GM18909 (cell line): ENCODE results near the gene DNAAF3.
"Not testable (repeated sequence)": the region's sequence is repeated elsewhere in the genome, so short reads cannot be mapped to it uniquely, and the experiment has no call there.

ENCODE experiments used
- ATAC-seq: cut with Tn5 transposase; IDR thresholded peaks from one replicate; pipeline ENCODE4 v1.9.1; 2021; ENCODE audit warnings: mild to moderate bottlenecking; ENCODE audit not compliant: unreplicated experiment, poor library complexity

DNAAF3 gene

DNA sequence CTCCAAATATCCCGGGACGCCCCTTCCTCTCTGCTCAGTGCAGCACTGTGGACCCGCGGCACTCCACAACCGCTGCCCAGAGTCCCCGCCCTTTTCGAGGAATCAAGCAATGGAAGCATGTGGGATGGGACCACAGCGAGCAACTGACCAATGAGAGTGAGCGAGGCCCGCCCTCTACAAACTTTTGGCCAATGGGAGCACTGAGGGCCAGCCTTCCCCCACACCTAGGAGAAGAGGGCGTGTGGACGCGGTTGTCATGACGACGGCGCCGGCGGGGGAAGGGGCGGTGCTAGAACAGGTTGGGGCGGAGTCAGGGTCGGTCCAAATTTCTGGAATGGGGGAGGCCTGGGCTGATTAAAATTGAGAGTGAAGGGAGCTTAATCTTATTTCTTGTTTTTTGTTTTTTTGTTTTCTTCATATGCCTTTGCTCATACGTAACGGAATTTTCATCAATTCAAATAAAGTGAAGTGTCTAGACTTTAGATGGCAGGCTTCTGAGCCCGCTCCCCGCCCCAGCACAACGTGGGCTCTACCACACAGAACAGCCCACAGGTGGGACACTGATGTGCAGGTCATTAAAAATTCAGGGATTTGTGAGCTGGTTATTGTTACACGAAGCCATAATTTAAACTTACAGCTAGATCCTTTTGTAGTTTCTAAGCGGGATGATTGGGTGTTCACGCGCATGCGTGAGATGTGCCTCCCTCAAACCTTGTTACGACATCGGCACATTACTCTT lies at the start of gene DNAAF3:
Gene DNAAF3, minus strand, starts transcription at position 84 of the 739 bp plus-strand sequence. CDS start 200 bp downstream, outside the sequence.
- ATAC-seq: peak; percentile 80

DNA sequence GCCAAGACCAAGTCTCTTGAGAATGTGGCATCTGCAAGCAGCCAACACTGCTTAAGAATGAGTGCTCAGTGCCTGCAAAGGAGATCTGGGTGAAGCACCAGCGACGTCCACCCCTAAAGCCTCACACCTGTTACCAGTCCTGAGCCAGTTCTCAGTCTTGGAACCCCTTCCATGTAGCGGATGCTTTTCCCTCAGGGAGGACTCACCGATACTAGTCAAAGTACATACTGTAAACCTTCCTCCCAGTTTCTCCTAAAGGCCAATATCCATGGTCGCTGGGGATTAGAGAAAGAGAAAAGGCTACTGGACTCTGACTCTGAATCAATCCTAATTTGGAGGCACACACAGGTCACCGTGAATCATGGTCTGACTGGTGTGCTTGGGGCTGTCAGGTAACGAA lies 47.1 kb upstream of the DNAAF3 start:
- no peak for ATAC-seq

DNA sequence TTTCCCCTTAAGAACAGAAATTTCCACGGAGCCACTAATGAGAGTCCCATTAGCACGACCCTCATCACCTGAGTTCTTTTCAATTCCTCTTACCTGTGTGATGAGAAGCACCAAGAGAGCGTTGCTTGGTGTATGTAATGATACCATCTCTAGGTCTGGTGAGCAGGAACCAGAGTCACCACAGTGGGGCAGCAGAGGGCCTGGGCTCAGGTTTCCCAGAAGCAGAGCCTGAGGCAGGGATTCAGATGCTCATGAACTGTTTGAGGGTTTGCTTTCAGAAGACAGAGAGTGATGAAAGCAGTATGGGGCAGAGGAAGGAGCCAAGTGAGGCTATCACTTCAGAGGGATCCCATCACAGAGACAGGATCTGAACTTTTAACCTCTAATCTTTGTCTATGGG lies 46.0 kb upstream of the DNAAF3 start:
- no peak for ATAC-seq

DNA sequence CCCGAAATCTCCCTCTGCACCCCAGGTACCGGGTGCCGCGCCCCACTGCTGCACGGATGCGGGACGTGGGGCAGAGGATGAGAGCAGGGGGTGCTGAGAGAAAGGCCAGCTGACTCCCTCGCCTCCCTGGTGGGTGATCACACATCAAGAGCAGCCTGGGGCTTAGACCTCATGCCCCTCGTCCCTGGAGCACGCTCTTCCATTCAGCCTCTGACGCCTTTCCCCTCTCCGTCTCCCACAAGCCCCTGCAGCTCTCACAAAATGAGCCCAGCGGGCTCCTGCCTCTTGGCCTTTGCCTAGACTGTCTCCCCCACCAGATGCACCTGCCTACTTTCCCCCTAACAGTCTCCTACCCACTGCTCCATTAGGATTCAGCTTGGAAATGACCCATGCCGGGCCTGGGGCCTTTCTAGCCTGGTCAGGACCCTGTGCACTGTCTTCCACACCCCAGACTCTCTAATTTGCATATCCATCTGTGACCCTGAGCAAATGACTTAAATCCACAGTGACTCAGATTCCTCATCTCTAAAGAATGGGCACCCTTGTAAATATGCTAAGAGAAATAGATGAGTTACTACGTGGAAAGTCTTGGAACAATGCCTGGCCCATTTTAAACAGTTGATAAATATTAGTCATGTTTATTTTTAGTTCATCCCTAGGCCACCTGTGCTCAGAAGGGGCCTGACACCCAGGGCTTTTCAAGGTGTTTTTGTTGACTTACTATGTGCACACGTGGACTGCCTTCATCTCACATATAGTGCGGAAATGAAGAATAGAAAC lies 43.5 kb upstream of the DNAAF3 start:
- no peak for ATAC-seq

DNA sequence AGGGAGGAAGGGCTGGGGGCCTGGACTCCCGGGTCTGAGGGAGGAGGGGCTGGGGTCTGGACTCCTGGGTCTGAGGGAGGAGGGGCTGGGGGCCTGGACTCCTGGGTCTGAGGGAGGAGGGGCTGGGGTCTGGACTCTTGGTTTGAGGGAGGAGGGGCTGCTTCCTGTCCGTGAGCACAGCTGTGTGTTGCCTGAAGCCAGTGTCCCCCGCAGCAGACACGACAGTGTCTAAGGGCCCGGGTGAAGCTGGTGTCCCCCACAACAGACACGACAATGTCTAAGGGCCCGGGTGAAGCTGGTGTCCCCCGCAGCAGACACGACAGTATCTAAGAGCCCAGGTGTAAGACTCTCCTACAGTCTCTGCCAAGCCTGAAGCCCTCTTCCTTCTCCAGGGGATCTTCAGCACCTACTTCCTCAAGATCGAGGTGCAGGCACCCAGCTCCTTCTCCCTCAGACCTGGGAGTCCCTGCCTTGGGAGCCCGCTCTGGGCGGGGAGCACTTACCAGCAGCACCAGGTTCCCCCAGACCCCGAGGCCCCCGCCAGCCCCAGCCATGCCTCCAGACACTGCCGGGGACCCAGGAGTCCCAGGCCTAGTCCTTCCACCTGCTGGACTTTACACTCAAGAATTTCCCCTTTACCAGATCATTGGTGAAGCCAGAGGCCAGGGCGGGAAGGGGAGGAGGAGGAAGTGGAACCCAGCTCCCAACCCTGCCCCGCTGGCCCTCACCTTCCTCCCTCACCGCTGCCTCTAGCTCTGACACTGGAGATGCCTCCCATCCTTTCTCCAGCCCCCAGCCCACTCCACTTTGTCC lies 42.7 kb upstream of the DNAAF3 start, which contains the start of gene PTPRH:
Gene PTPRH, minus strand, starts transcription at position 622 of the 813 bp plus-strand sequence. Its CDS starts 68 bp downstream, at position 554.
- ATAC-seq: no peak

DNA sequence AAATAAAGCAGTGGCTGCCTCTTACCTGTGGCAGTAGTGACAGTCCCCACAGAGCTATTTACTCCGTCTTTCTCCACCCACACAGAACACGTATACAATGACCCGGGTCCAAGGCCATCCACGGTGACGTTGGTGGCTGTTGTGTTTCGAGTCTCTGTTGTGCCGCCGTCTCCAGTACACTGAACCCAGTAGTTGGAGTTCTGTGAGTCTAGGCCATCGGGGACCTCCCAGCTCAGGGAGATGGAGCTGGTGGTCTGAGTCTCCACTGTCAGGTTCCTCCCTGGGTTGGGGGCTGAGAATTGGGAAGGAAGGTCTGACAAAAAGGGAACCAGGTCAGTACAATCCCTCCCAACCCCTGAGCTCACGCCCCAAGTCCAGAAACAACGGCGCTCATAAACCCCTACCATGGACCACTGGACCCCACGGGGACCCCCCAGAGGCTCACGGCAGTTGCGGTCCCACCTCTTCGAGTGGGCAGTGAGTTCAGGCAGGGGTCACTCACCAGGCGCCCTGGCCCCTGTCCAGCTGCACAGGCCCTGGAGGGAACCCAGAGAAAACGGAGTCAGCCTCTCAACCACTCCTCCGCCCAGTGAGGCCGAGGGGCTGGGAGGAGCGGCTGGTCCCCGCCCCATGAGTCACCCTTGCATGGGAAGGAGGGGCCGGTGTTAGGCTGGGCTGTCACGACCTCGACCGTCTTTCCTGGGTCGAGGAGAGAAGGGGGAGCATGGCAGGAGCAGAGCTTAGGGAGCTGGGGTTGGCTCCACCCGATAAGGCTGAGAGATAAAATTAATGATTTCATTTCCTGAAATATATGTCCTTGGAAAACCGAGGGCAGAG lies 40.5 kb upstream of the DNAAF3 start:
- no peak for ATAC-seq

DNA sequence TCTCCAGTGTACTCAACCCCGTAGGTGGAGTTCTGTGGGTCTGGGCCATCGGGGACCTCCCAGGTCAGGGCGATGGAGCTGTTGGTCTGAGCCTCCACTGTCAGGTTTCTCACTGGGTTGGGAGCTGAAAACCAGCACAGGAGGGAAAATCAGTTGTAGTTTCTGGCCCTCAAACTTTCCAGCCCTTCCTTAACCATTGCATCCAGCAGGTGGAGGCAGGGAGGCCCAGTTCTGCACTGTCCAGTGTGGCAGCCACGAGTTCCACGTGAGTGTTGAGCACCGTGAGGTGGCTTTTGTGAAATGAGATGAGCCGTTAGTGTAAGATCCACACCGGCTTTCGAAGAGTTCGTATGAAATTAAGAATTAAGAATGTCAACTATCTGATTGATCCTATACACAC lies 35.8 kb upstream of the DNAAF3 start:
- not testable (repeated sequence) for ATAC-seq

DNA sequence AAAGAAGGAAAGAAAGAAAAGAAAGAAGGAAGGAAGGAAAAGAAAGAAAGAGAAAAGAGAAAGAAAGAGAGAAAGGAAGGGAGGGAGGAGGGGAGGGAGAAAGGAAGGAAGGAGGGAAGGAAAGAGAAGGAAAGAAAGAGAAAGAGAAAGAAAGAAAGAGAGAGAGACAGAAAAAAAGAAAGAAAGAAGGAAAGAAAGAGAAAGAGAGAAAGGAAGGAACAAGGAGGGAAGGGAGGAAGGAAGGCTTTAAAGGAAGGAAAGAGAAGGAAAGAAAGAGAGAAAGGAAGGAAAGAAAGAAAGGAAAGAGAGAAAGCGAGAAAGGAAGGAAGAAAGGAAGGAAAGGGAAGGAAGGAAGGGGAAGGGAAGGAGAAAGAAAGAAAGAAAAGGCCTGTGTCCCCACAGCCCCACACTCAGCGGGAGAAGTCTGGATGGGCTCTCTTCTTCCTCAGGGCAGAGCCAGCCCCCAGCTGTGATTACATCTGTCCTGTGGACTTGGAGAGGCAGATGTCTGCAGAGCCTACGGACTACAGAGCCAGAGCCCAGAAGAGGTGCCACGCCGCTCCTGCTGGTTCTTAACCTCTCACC lies 33.3 kb upstream of the DNAAF3 start:
- no peak for ATAC-seq

DNA sequence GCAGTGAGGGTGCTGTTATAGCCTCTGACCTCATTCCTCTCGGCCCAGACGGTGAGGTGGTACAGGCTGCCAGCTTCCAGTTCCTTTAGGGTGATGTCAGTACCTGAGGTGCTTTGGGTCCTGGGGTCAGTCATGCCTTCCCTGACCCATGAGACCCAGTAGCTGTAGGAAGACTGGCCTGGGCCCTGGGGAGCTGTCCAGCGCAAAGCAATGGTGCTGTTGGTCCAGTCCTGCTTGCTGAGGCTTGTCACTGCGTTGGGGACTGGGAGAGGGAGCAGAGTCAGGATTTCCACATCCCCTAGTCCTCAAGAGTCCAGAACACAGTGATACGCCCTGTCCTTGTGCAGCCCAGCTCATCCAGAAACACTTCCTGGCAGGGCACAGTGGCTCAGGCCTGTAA lies 32.2 kb upstream of the DNAAF3 start:
- ATAC-seq: no peak

DNA sequence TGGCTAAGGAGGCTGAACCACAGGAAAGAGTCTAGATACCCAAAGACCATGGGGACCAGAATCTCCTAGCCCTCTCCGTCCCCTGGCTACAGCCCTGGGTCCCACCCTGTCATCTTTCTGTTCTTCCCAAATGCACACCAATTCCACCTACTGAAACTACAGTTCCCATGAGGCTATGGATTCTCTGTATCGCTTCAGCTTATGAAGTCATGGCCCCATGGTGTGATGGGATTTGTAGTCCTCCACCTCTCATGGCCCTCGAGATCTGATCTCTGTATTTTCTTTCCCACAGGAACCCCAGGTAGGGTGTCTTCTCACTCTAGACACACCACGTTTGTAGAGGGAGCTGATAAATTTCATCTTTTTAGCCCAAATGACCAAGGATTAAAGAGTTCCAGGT lies 31.1 kb upstream of the DNAAF3 start:
- ATAC-seq: no peak

DNA sequence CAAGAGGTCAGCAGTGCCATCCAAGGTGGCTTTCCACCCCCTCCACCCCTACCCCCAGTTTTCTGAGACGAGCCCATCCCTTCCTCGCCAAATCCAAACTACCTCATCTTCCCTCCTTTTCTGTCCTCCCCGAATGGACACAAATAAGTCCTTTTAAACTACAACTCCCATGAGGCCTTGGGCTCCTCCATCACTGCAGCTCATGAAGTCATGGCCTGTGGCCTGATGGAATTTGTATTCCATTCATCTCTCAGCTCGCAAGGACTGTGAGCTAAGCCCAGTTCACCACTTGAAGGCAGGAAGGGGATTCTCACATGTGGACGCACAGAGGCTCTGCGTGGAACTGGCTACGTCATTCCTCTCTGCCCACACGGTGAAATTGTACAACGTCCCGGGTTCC lies 30.4 kb upstream of the DNAAF3 start:
- ATAC-seq: no peak

DNA sequence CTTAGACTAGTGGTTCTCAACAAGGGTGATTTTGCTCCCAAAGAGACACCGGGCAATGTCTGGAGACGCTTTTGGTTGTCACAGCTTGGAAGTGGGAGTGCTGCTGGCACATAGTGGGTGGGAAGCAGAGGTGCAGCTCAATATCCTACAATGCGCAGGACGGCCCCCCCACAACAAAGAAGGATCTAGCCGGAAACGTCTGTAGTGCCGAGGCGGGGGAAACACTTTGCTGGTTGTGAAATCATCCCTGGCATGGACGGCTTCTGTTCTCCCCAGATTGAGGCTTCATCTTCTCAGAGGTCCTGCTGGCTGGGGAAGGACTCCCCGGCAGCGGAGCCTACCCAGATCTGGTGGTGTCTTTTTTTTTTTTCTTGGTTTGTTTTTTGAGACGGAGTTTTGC lies 27.1 kb upstream of the DNAAF3 start:
- no peak for ATAC-seq

DNA sequence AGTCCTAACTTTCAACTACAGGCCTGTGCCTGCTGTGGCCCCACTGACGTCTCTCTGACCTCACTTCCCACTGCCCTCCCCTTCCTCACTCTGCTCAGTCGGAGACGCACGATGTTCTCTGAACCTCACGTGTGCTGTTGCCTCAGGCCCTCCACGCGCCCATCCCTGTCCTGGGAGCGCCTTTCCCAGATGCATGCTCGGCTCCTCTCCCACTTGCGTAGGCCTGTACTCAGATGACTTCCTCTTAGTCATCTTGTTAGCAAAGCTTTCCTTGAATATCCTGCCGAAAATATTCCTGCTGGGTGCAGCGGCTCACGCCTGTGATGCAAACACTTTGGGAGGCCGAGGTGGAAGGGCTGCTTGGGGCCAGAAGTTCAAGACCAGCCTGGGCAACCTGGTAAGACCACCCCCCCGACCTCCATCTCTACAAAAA lies 23.0 kb upstream of the DNAAF3 start:
- no peak for ATAC-seq

DNA sequence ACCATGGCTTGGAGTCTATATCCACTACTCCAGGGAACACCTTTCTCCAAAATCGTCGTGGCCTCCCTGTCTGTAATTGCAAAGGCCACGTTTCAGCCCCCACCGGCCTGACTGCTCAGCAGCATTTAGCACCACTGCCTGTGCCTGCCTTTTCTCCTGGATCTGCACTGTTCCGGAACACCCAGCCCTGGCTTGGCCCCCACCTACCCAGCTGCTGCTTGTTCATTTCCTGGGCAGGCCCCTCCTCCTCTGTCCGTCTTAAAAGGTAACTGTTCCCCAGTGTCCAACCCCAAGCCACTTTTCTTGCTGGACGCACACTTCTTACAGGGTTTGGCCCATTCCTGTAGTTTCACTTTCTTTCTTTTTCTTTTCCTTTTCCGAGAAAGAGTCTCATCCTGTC lies 22.2 kb upstream of the DNAAF3 start:
- no peak for ATAC-seq

DNA sequence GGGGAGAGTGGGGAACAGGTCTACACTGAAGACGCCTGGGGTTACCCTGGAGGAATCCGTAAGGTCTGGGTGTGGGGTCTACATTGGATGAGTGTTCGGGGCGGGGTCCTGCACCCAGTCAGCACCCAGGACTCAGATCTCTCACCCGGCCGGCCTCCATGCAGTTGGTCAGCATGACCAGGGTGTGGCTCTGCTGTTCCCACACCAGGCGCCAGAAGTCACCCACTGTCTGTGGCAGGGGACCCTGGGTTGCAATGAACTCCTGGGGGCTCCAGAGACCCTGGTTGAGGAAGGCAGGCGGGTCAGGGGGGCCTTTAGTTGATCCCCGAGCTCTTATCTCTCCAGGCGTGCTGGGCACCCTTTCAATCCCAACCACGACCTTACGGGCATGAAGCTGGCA lies 19.7 kb upstream of the DNAAF3 start:
- no peak for ATAC-seq

DNA sequence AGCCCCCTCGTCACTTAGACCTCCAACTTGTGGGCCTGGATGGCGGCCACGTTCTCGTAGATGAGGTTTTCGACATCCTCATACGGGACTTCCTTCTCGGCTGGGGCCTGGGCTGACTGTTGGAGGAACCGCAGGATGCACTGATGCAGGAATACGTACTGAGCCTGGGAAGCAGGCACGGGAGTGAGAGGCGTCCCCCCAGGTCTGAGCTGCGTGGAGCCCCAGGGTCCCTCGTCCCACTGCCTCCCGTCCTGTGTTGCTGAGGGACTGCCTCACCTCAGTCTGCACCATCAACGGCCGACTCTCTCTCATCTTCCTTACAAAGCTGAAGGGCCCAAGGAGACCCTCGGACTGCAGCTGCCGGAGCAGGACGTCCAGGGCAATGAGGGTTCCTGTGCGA lies 15.3 kb upstream of the DNAAF3 start:
- no peak for ATAC-seq

DNA sequence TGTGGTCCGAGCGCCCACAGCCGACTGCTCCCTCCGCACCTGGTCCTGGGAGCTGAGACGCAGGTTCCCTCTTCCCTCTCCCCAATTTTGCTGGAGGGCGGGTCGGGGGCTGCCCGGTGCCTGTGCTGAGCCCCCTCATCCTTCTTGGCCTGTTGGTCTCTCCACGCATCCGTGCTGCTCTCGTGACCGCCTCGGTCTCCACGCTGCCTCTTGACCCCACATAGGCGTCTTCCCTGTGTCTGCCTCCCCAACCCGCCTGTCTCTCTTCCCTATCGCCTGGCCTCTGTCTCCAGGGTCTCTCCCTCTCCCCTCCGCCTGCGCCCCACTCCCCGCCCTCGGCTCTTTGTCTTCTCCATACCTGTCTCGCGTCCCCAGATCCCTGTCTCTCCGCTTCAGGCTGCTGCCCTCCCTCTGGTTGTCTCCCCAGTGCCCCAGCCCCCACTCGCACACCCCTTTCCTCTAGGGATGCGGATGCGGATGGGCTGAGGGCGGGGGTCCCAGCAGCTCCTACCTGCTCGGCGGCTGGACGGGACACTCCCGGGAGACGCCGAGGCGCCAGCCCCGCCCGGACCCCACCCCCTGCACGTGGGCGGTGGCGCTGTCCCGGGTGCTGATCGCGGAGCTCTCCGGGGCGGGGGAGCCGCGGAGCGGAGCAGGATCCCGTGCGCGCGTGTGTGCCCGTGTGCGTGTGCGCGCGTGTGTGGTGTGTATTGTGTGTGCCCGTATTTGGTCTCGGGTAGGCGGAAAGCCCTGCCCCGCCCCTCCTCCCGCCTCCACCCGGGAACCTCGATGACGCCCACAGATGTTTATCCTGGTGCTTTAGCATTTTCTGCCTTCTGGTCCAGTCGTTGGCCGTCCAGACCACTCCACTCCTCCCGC lies 13.4 kb upstream of the DNAAF3 start, which contains the start of gene SYT5:
Gene SYT5, minus strand, starts transcription at position 684 of the 879 bp plus-strand sequence. CDS start 1,248 bp downstream, outside the sequence.
- ATAC-seq: no peak

DNA sequence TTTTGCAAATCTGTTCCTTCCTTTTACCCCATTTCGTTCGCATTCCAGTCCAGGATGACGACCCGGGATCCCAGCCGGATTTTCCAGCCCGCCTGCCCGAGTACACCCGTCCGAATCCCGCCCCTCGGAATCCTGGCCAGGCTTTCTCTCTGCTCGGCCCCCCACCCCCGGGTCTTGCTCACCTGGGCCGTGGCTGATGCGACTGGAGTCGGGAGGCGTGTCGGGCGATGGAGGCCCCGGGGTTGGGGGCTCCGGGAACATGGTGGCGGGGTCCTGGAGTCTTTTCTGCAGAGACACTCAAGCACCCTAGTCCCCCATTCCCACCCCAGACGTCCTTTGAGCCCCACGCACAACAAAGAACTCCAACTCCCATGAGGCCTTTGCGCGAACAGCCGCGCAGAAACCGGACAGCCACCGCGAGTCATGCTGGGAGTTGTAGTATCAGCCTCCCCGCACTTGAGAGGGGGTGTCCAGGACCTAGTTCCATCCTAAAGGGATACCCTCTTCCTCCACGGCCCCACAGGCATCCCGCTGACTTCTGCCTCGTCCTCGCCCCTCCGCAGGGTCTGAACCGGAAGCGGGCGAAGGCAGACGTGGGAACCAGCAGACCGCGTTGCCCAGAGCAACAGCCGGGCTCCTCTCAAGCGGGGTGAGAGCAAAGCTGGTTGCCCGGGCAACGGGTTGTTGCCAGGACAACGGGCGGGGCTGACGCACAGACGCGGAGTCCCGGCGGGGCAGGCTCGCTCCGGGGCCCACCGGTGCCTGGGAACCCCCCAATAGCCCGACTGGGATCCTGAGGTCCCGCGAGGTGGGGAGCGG lies 12.6 kb upstream of the DNAAF3 start:
- ATAC-seq: peak; percentile 68
